Pulmonary artery endothelial cell (primary cell): ENCODE data around the gene PHC3. TPM values are rescaled to one million over a fixed set of nuclear protein-coding genes. Genes with fewer than 3 reads are reported as not detected.

ENCODE experiments used
- DNase-seq: peaks from one replicate; pipeline ENCODE4 v3.0.0-alpha.2; 2011; ENCODE audit warnings: low read depth, low spot score
- total RNA-seq: library from RNA; depleted of rRNA; stranded (reverse); fragments of >200 nt; gene quantifications from 2 replicates; pipeline ENCODE4 v1.2.3, GENCODE V29; 2014

Gene PHC3
- total RNA-seq, 1 donor from 2014 or later: 11.1 TPM

- no peak for DNase-seq
Measured at GRCh38 chr3:170079536-170080165, 101.9 kb downstream of the PHC3 start.

- no peak for DNase-seq
Measured at GRCh38 chr3:170078620-170079281, 102.8 kb downstream of the PHC3 start.

GRCh38 chr3:170077361-170077760 is 104.2 kb downstream of the PHC3 start:
- DNase-seq: no peak

- no peak for DNase-seq
Measured at GRCh38 chr3:170076715-170077238, 104.8 kb downstream of the PHC3 start.

- no peak for DNase-seq
Measured at GRCh38 chr3:170075441-170076091, 106.0 kb downstream of the PHC3 start.

- no peak for DNase-seq
Measured at GRCh38 chr3:170064108-170064507, 117.4 kb downstream of the PHC3 start.

GRCh38 chr3:170063691-170064090 is 117.8 kb downstream of the PHC3 start:
- DNase-seq: no peak

- DNase-seq: no peak
Measured at GRCh38 chr3:170062769-170063168, 118.8 kb downstream of the PHC3 start.

- DNase-seq: no peak
Measured at GRCh38 chr3:170062068-170062467, 119.5 kb downstream of the PHC3 start.

GRCh38 chr3:170059447-170059846 is 122.1 kb downstream of the PHC3 start:
- DNase-seq: no peak

- DNase-seq: no peak
Measured at GRCh38 chr3:170058127-170058526, 123.4 kb downstream of the PHC3 start.

GRCh38 chr3:170057550-170057949 is 124.0 kb downstream of the PHC3 start:
- no peak for DNase-seq

- no peak for DNase-seq
Measured at GRCh38 chr3:170056710-170057454, 124.7 kb downstream of the PHC3 start.

GRCh38 chr3:170055209-170055608 is 126.3 kb downstream of the PHC3 start:
- no peak for DNase-seq

GRCh38 chr3:170054204-170054603 is 127.3 kb downstream of the PHC3 start:
- no peak for DNase-seq

GRCh38 chr3:170052398-170052797 is 129.1 kb downstream of the PHC3 start:
- DNase-seq: no peak

- DNase-seq: no peak
Measured at GRCh38 chr3:170050753-170051152, 130.8 kb downstream of the PHC3 start.

GRCh38 chr3:170049146-170050000 is 132.2 kb downstream of the PHC3 start:
- peak; percentile 19 for DNase-seq

- no peak for DNase-seq
Measured at GRCh38 chr3:170047133-170047404, 134.5 kb downstream of the PHC3 start.

GRCh38 chr3:170046269-170047132 is 135.0 kb downstream of the PHC3 start:
- no peak for DNase-seq
